Measurements from ENCODE around the gene FAM217B.

The FAM217B gene

GRCh38 chr20:59977086-59977485 lies 36.9 kb downstream of the FAM217B start:
- no peak for DNase-seq (ENCODE audit: low read depth)

GRCh38 chr20:59983076-59983475 lies 42.9 kb downstream of the FAM217B start:
- no peak for DNase-seq (ENCODE audit: low read depth)

GRCh38 chr20:59984541-59984940 lies 44.4 kb downstream of the FAM217B start:
- DNase-seq (ENCODE audit: low read depth) = no peak

GRCh38 chr20:59985164-59985563 lies 45.0 kb downstream of the FAM217B start:
- DNase-seq (ENCODE audit: low read depth) = no peak

GRCh38 chr20:59985864-59986263 lies 45.7 kb downstream of the FAM217B start:
- DNase-seq (ENCODE audit: low read depth) = no peak

- no peak for DNase-seq (ENCODE audit: low read depth)
Measured at GRCh38 chr20:59987135-59987534, 46.9 kb downstream of the FAM217B start.

GRCh38 chr20:59988141-59988540 lies 48.0 kb downstream of the FAM217B start:
- DNase-seq (ENCODE audit: low read depth) = no peak

- DNase-seq (ENCODE audit: low read depth) = no peak
Measured at GRCh38 chr20:59992526-59993084, 52.4 kb downstream of the FAM217B start.

GRCh38 chr20:59993736-59994430 lies 53.7 kb downstream of the FAM217B start:
- DNase-seq (ENCODE audit: low read depth) = no peak

GRCh38 chr20:59994697-59995122 lies 54.5 kb downstream of the FAM217B start:
- DNase-seq (ENCODE audit: low read depth) = peak; percentile 8

GRCh38 chr20:59996108-59996507 lies 55.9 kb downstream of the FAM217B start:
- DNase-seq (ENCODE audit: low read depth) = no peak

GRCh38 chr20:59997896-59998295 lies 57.7 kb downstream of the FAM217B start:
- no peak for DNase-seq (ENCODE audit: low read depth)
